HepG2 (cell line): ENCODE data around the gene CHMP4B. TPM values are rescaled to one million over a fixed set of nuclear protein-coding genes. Genes with fewer than 3 reads are reported as not detected.

Experiments
- FOXJ3 ChIP-seq: sonication (generic); formaldehyde crosslinking; IDR thresholded peaks from 2 replicates; pipeline ENCODE4 v1.4.0; 2020; ENCODE audit warnings: missing genetic modification reagents, mild to moderate bottlenecking, borderline replicate concordance
- MYPOP ChIP-seq: sonication (generic); formaldehyde crosslinking; IDR thresholded peaks from 2 replicates; pipeline ENCODE4 v1.8.1; 2023; ENCODE audit warnings: mild to moderate bottlenecking, moderate library complexity, missing genetic modification reagents
- ZNF318 ChIP-seq: sonication (generic); formaldehyde crosslinking; IDR thresholded peaks from 2 replicates; pipeline ENCODE4 v1.4.0; 2020; ENCODE audit warnings: mild to moderate bottlenecking, missing genetic modification reagents
- ZNF530 ChIP-seq: sonication (generic); formaldehyde crosslinking; IDR thresholded peaks from 2 replicates; pipeline ENCODE4 v1.5.0; 2020; ENCODE audit warnings: low read depth, mild to moderate bottlenecking, missing genetic modification reagents
- ZNF569 ChIP-seq: sonication (generic); formaldehyde crosslinking; IDR thresholded peaks from 2 replicates; pipeline ENCODE4 v1.5.0; 2020; ENCODE audit warnings: mild to moderate bottlenecking, missing genetic modification reagents, moderate library complexity, borderline replicate concordance
- ZNF776 ChIP-seq: sonication (generic); formaldehyde crosslinking; IDR thresholded peaks from 2 replicates; pipeline ENCODE4 v1.4.0; 2020; ENCODE audit warnings: mild to moderate bottlenecking, missing genetic modification reagents
- polyA plus RNA-seq, 8 experiments: library from polyadenylated mRNA; depleted of rRNA in 3 of 8; stranded (reverse) in 7 of 8; unstranded in 1 of 8; fragments of >200 nt; fragmentation: Illumina TruSeq in 4 of 8; extraction: Trizol in 4 of 8; gene quantifications; 2 replicates each; pipeline versions ENCODE4 v1.2.1 to v1.2.3, GENCODE V29; 2011 to 2016; ENCODE audit warnings: low read depth in 4 of 8, missing spikeins in 1 of 8, mixed read lengths in 1 of 8; ENCODE audit not compliant: insufficient read depth in 1 of 8
- total RNA-seq, 5 experiments: library from RNA; depleted of rRNA; stranded (reverse); fragments of >200 nt; fragmentation: Illumina TruSeq; extraction: Trizol; gene quantifications; 2 replicates each; pipeline ENCODE4 v1.2.3, GENCODE V29; 2016; ENCODE audit warnings: low read depth in 1 of 5

The CHMP4B gene
- total and polyA plus RNA-seq, 2 of the 13 experiments (the other 11 are each of a cell fraction or from before 2014, with no cell fraction given) = 40.1 to 45.6 TPM

- TF ChIP-seq ZNF776 (CRISPR knock-in tag) = no peak
- TF ChIP-seq ZNF318 (CRISPR knock-in tag) = no peak
- no peak for TF ChIP-seq FOXJ3 (CRISPR knock-in tag)
- TF ChIP-seq ZNF569 (CRISPR knock-in tag) = no peak
- no peak for TF ChIP-seq ZNF530
- TF ChIP-seq MYPOP = no peak
These were observed 85.4 kb downstream of the CHMP4B start (continued) for GRCh38 chr20:33896509-33896908.
